ENCODE data around the gene BRS3.

DNA sequence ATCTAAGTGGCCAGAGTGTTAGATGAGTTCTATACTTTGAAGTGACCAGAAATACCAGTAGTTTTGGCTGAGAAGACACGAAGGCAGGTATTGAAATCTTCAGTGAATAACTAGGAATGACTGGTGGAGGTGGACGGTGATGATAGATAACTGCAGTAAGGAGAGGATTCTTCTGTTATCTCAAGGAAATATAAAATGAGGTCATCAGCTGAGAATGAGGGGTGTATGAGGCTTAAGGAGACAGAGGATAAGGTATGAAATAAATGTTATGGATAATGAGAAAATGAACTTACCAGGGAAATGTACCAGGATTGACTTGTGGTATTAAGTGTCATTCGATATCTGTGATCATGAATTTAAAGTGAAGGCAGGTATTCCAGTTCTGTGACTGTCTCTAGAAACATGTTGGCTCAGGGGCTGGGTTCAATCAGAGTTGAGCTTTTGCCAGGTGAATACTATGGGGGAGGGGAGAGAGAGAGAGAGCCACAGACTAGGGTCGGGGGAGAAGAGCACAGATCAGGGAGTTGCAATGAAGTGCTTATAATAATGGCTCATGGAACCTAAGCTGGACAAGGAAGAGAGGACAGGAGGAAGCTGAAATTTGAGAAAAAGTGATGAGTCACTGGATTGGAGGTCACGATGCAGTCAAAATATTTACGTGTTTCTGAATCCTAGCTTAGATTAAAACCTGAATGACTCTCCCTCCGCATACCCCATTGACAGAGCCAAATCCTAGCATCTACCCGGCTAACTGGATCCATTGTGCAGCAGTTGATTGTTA is 37.5 kb upstream of the BRS3 start:
- TF ChIP-seq SIN3A (IDR thresholded peaks at IDR 0.05; ENCODE audit: borderline replicate concordance, insufficient read depth, low read depth, low read length) (no peak), POLR2AphosphoS5 (IDR thresholded peaks at IDR 0.05; ENCODE audit: low read depth, low read length) (no peak)
- TF ChIP-seq, protein P1, sequence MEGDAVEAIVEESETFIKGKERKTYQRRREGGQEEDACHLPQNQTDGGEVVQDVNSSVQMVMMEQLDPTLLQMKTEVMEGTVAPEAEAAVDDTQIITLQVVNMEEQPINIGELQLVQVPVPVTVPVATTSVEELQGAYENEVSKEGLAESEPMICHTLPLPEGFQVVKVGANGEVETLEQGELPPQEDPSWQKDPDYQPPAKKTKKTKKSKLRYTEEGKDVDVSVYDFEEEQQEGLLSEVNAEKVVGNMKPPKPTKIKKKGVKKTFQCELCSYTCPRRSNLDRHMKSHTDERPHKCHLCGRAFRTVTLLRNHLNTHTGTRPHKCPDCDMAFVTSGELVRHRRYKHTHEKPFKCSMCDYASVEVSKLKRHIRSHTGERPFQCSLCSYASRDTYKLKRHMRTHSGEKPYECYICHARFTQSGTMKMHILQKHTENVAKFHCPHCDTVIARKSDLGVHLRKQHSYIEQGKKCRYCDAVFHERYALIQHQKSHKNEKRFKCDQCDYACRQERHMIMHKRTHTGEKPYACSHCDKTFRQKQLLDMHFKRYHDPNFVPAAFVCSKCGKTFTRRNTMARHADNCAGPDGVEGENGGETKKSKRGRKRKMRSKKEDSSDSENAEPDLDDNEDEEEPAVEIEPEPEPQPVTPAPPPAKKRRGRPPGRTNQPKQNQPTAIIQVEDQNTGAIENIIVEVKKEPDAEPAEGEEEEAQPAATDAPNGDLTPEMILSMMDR (IDR thresholded peaks at IDR 0.05): no peak

All from Panc1 (cell line).